ENCODE measurements around the gene NT5M.
"Not testable (repeated sequence)": the region's sequence is repeated elsewhere in the genome, so short reads cannot be mapped to it uniquely, and the experiment has no call there.

Gene NT5M

GRCh38 chr17:17380145-17380925 is 77.2 kb downstream of the NT5M start:
- ChIA-PET CTCF (no interaction called here), POLR2A (no interaction called here)
- no peak for TF ChIP-seq CTCF (IDR thresholded peaks at IDR 0.05; ENCODE audit: insufficient read depth, low read length, missing control alignments)

GRCh38 chr17:17381446-17382064 is 78.4 kb downstream of the NT5M start:
- ChIA-PET POLR2A (no interaction called here), CTCF (interaction anchor here (1.1 to 1.2 kb wide), 2 partner anchors 12 to 25 kb away, joined by 3 read pairs; no protein-coding TSS in a partner anchor)
- no peak for DNase-seq (ENCODE audit: low read depth, low spot score)
- no peak for TF ChIP-seq CTCF (IDR thresholded peaks at IDR 0.05; ENCODE audit: insufficient read depth, low read length, missing control alignments)
- no peak overlapping the region for H3K4me3 ChIP-seq (ENCODE audit: low read depth, low read length)

More at GRCh38 chr17:17380145-17380925, 77.2 kb downstream of the NT5M start:
- DNase-seq (ENCODE audit: low read depth, low spot score): no peak
- H3K4me3 ChIP-seq (ENCODE audit: low read depth, low read length): no peak overlapping the region

GRCh38 chr17:17382065-17382459 is 78.9 kb downstream of the NT5M start:
- no peak overlapping the region for H3K4me3 ChIP-seq (ENCODE audit: low read depth, low read length)
- no peak for DNase-seq (ENCODE audit: low read depth, low spot score)
- TF ChIP-seq CTCF (IDR thresholded peaks at IDR 0.05; ENCODE audit: insufficient read depth, low read length, missing control alignments): no peak
- POLR2A ChIA-PET: no interaction called here
- CTCF ChIA-PET: interaction anchor here (1.0 to 1.2 kb wide), 3 partner anchors 11 to 115 kb away, joined by 3 read pairs; no protein-coding TSS in a partner anchor

- POLR2A ChIA-PET: no interaction called here
- H3K4me3 ChIP-seq (ENCODE audit: low read depth, low read length): no peak overlapping the region
- no peak for DNase-seq (ENCODE audit: low read depth, low spot score)
- TF ChIP-seq CTCF (IDR thresholded peaks at IDR 0.05; ENCODE audit: insufficient read depth, low read length, missing control alignments): no peak
- CTCF ChIA-PET: interaction anchor here (1.0 to 1.1 kb wide), 2 partner anchors 10 to 114 kb away, joined by 3 read pairs; no protein-coding TSS in a partner anchor
These were observed 79.8 kb downstream of the NT5M start for GRCh38 chr17:17382971-17383370.

- DNase-seq (ENCODE audit: low read depth, low spot score); POLR2A ChIA-PET; H3K4me3 ChIP-seq (ENCODE audit: low read depth, low read length): not testable (repeated sequence)
- CTCF ChIA-PET: interaction anchor here (2.2 kb wide), 1 partner anchor 29 kb away, joined by 5 read pairs; no protein-coding TSS in a partner anchor
These were observed 80.5 kb downstream of the NT5M start for GRCh38 chr17:17383431-17384290.

GRCh38 chr17:17384291-17384615 is 81.1 kb downstream of the NT5M start:
- H3K4me3 ChIP-seq (ENCODE audit: low read depth, low read length): no peak overlapping the region
- ChIA-PET POLR2A (no interaction called here), CTCF (interaction anchor here (2.2 kb wide), 1 partner anchor 30 kb away, joined by 5 read pairs; no protein-coding TSS in a partner anchor)
- no peak for TF ChIP-seq CTCF (IDR thresholded peaks at IDR 0.05; ENCODE audit: insufficient read depth, low read length, missing control alignments)
- DNase-seq (ENCODE audit: low read depth, low spot score): no peak

All from AG04449 (cell line).